Upper lobe of left lung (tissue), 4 donors: Measurements from ENCODE around the gene IQGAP1.

Experiments
- POLR2AphosphoS5 ChIP-seq, 2 donors: sonication (generic); formaldehyde crosslinking; IDR thresholded peaks; one replicate each; pipeline ENCODE4 v1.5.1; 2017; ENCODE audit warnings: antibody characterized with exemption in 2 of 2
- TF ChIP-seq, protein P1 (sequence below), 6 experiments: fragments of 450-650 bp in 4 of 6; fragments of 200-600 bp in 2 of 6; sonication (generic) in 2 of 6; IDR thresholded peaks; one replicate each; pipeline ENCODE4 v1.5.1; 2016 to 2019; ENCODE audit warnings: antibody characterized with exemption in 6 of 6

DNA sequence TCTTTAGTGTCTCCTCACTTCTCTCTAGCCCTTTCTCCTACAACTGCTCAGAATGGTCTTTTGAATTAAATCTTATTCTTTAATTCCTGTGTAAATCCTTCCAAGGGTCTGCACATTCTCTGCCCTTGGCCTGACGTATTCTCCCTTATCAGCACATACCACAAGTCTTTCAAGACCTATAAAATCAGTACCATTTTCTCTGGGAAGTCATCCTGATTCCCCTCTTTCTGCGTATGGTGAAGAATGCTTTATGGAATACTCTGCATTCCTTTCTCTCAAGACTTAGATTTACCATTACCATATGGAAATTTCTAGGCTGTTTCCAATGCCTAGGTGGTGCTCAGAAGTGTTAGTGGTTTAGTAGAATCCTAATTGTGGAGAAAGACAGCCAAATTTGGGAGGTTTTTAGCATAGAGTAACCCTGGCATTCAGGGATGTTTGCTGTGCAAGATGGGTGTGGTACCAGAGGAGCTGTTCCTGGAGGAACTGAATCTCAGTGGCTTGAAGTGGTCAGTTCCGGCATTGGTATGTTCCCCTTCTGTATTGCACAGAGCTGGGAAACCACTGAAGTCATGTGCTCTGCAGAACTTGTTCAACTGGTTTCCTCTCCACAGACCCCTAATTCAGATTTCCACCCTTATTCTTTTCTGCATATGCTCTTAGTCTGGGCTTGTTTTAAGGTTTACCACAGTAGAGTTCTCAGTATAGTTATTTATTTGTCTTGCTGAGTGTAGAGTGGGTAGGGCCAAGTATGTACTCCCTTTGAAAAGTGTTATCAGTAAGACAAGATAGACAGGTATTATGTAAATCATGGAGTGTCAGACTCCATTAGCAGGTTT, 24.5 kb downstream of the IQGAP1 start:
- TF ChIP-seq POLR2AphosphoS5 (IDR thresholded peaks at IDR 0.05): peak; percentile 75 to 84
- TF ChIP-seq, protein P1, sequence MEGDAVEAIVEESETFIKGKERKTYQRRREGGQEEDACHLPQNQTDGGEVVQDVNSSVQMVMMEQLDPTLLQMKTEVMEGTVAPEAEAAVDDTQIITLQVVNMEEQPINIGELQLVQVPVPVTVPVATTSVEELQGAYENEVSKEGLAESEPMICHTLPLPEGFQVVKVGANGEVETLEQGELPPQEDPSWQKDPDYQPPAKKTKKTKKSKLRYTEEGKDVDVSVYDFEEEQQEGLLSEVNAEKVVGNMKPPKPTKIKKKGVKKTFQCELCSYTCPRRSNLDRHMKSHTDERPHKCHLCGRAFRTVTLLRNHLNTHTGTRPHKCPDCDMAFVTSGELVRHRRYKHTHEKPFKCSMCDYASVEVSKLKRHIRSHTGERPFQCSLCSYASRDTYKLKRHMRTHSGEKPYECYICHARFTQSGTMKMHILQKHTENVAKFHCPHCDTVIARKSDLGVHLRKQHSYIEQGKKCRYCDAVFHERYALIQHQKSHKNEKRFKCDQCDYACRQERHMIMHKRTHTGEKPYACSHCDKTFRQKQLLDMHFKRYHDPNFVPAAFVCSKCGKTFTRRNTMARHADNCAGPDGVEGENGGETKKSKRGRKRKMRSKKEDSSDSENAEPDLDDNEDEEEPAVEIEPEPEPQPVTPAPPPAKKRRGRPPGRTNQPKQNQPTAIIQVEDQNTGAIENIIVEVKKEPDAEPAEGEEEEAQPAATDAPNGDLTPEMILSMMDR (IDR thresholded peaks at IDR 0.05): no peak
